Suppressor macrophage treated with lipopolysaccharide for 1 hour (primary cell): ENCODE measurements around the gene WNT9A.
"Not testable (repeated sequence)": the region's sequence is repeated elsewhere in the genome, so short reads cannot be mapped to it uniquely, and the experiment has no call there.

Experiments used
- DNase-seq, 3 donors: peaks; one replicate each; pipeline ENCODE4 v3.0.0-alpha.2; 2020 to 2022

WNT9A gene

GRCh38 chr1:227909923-227910328 is 37.8 kb downstream of the WNT9A start:
- DNase-seq = not testable (repeated sequence)

GRCh38 chr1:227909188-227909587 is 38.5 kb downstream of the WNT9A start:
- no peak for DNase-seq

GRCh38 chr1:227908359-227908758 is 39.4 kb downstream of the WNT9A start:
- no peak for DNase-seq

- no peak for DNase-seq
These were observed 40.2 kb downstream of the WNT9A start for GRCh38 chr1:227907439-227908015.

- no peak for DNase-seq
These were observed 41.1 kb downstream of the WNT9A start for GRCh38 chr1:227906550-227907071.

GRCh38 chr1:227905573-227906487 is 41.9 kb downstream of the WNT9A start:
- DNase-seq = no peak

- DNase-seq = no peak
These were observed 43.0 kb downstream of the WNT9A start for GRCh38 chr1:227904541-227905335.

- no peak for DNase-seq
These were observed 43.9 kb downstream of the WNT9A start for GRCh38 chr1:227903614-227904501.

- DNase-seq = no peak
These were observed 44.6 kb downstream of the WNT9A start for GRCh38 chr1:227903061-227903521.

GRCh38 chr1:227902641-227902990 is 45.1 kb downstream of the WNT9A start:
- no peak for DNase-seq

GRCh38 chr1:227901906-227902640 is 45.7 kb downstream of the WNT9A start:
- DNase-seq = peak in 1 of 3 donors; percentile 3

- DNase-seq = no peak
These were observed 46.4 kb downstream of the WNT9A start for GRCh38 chr1:227901239-227901905.

GRCh38 chr1:227900571-227901051 is 47.1 kb downstream of the WNT9A start:
- no peak for DNase-seq

- no peak for DNase-seq
These were observed 47.8 kb downstream of the WNT9A start for GRCh38 chr1:227899820-227900449.

- DNase-seq = no peak
These were observed 48.5 kb downstream of the WNT9A start for GRCh38 chr1:227899141-227899819.

- no peak for DNase-seq
These were observed 49.1 kb downstream of the WNT9A start for GRCh38 chr1:227898502-227899140.

GRCh38 chr1:227897704-227898438 is 49.9 kb downstream of the WNT9A start:
- DNase-seq = no peak
